HuH-7.5 (cell line): ENCODE results near the gene SIGMAR1.

Source experiments
- DNase-seq: peaks from one replicate; pipeline ENCODE4 v3.0.0; 2011; ENCODE audit warnings: low spot score

Gene SIGMAR1

GRCh38 chr9:34603610-34604231, 33.9 kb downstream of the SIGMAR1 start:
- DNase-seq: peak; percentile 73

GRCh38 chr9:34601937-34602573, 35.5 kb downstream of the SIGMAR1 start:
- no peak for DNase-seq

GRCh38 chr9:34600908-34601307, 36.7 kb downstream of the SIGMAR1 start:
- no peak for DNase-seq

GRCh38 chr9:34599546-34599945, 38.0 kb downstream of the SIGMAR1 start:
- no peak for DNase-seq

GRCh38 chr9:34594177-34594576, 43.4 kb downstream of the SIGMAR1 start:
- DNase-seq: no peak

DNA sequence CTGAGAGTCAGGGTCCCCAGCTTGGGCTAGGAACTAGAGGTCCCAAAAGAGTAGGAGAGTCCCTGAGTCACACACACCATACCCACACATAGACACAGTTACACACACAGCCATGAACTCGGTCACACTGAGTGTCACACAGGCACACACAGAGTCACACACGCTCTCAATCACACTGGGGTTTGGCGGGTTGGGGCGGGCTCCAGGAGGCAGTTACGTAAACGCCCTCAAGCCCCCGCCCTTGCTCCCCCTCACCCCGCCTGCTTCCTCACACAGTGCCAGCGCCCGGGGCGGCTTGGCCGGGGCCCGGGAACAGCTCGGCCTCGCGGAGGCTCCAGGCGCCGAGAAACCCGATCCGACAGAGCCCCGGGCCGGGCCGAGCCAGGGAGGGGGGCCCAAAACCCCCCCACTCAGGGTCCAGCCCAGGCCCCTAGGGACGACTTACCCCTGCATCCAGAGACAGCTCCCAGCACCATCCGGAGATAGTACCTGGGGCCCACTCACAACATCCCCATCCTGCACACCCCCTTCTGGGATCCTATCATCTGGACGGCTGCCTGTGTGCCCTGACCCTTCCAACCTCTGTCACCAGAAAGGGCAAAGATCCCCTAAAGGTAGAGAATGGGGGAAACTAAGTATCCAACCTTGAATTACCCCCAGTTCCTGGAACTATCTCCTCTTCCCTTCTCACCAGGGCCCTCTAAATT, 44.5 kb downstream of the SIGMAR1 start:
- DNase-seq: no peak

DNA sequence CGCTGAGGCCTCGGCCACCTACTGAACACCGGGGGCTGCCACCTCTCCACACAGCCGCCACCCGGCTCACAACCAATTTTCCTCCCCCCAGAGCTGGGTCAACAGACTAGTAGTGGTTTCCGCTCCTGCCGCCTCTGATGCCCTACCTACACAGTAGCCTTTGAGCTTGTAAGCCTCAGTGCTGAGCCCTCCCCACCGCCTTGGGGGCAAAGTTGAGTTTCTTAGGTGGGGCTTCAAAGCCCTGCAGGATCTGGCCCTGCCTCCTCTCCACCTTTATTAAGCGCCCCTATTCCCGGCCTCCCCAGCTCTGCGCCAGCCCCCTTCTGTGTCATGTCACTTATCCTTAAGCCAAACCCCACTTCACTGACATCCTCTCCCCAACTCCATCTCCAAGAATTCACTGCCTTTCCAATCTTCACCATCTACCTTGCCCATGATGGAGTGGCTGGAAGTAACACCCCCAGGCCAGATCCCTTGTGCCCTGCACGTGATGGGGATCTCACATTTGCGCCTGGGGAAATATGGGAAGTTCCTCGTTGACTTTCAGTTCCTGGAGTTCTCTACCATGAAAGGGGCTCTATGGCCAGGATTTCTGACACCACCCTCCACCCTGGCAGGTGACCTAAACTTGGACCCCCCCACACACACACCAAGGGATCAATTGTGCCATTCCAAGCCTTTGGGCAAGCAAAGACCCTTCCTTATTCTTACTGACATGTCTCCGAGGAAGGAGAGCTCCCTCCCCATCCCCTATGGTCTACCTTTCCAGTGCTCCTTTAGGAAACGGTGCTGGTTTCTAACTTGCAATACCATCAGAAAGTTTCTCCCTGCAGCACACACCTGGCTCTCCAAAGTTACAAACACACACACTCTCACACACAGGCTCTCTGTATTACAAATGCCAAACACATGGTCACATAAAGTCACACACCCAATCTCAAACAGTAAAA, 45.4 kb downstream of the SIGMAR1 start:
- no peak for DNase-seq

DNA sequence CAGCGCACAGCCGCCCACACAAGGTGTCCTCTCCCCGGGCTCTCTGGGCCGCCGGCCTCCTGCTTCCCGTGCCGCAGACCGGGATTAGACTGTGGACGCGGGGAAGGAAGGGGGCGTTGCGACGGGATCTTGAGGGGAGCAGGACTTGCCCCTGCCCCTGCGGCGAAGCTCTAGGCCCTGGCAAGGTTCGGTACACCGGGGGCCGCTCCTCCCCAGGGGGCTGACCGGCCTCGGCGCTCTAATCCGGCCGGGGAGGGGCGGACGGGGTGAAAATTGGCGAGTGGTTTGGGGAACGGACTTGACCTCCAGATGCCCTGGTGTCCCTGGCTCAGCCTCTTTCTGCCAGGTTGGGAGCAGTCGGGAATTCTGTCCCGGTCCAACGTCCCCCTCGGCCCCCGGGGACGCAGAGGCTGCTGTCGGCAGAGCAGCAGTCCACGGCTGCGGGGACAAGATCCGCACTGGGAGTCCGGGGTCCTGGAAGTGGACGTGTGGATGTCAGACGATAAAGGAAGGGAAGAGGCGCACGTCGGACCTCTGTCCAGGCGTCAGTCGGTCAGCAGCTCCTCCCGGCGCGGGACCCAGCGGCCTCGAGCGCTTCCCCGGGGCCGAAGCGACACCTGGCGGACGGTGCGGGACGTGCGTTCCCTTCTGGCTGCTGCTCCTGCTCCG, 46.2 kb downstream of the SIGMAR1 start:
- peak; percentile 93 for DNase-seq

DNA sequence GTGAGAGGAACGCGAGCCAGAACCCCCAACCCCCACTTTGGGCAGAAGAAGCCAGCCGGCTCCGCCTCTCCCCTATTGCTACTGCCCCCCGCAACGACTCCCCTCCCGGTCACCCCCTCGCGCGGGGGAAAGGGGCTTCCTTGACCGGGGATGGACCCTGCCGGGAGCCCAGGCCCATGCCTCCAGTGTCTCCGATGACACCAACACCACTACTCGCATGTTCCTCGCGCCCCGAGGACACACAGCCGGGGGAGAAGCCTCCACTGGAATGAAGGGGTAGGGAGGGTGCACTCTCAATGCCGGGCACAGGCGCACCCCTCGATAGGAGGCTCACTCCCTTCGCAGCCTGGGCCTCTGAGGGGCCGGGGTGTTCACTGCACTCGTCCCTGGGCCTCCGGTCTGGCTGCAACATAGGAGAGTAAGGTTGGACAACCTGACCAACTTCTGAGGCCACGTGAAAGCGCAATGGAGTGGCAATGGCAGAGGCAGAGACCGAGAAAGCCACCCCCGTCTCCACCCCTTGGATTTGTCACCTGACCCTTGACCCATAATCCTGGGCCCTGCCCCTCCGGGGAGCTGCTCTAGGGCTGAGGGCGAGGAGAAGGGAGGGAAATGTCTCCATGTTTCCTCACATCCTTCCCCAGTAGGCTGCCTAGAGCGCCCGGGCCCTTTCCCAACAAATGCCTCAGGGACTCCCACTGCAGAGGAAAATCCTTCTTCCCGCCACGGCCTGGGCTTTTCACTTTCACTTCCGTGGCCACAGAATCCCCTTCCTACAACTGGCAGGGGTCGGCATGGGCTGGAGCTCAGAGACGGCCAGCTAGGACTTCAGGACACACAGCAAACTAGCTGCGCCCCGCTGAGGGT, 47.0 kb downstream of the SIGMAR1 start:
- no peak for DNase-seq

- DNase-seq: no peak
Observed at GRCh38 chr9:34589636-34590380, 47.8 kb downstream of the SIGMAR1 start, which contains the start of gene CNTFR. TSS of gene CNTFR (minus strand) at chr9:34589724. CDS start at chr9:34568981, 20,743 bp downstream.

DNA sequence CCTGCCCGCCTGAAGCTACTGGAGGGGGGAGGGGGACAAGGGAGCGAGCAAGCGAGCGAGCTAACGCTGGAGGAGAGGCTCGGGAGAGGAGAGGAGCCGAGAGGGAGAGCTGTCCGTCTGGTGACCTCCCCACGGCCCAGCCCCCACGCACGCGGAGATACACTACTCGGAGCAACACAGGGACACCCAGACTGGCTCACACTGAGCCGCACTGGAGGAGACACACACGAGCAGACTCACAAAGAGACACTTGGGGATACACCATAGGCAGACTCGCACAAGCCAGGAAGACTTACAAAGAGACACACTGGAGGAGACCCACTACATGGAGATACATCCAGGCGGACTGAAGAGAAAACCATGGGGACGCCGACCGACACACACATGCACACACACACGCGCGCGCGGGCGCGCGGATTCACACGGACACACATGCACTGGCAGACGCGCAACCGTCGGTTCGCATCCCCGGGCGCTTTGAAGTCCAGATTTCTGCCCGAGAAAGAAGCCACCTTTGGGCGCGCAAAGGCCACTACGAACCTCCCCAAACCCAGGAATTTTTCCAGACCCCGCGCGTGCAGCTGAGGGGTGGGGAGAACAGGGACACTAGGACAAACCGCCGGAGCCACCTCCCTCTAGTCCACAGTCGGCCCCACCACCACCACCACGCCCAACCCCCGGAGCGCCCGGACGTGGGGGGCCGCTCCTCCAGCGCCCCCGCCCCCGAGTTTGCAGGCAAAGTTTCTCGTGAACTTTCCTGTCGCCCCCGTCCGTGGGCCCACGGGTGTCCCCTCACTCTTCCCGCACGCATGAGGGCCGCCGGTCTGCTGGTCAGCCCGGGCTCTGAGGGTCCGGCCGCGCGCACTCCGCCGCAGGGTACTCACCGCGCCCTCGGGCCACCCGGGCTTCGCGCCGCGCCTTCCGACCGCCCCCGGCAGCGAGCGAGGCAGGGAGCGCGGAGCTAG, 48.6 kb downstream of the SIGMAR1 start:
- DNase-seq: no peak

DNA sequence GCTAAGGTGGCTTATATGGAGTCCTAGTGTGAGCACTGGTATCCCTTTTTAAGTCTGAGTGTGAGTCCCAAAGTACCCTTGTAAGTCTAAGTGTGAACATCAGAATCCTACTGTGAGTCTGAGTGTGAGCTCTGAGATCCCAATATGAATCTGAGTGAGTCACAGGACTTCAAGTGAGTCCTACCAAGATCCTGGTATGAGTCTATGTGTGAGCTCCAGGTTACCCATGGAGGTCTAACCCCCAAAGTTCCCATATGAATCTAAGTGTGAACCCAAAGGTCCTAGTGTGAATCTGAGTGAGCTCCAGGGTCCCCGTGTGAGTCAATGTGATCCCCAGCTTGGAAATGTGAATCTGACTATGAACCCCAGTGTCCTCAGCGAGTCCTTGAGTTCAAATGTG, 50.3 kb downstream of the SIGMAR1 start:
- no peak for DNase-seq

DNA sequence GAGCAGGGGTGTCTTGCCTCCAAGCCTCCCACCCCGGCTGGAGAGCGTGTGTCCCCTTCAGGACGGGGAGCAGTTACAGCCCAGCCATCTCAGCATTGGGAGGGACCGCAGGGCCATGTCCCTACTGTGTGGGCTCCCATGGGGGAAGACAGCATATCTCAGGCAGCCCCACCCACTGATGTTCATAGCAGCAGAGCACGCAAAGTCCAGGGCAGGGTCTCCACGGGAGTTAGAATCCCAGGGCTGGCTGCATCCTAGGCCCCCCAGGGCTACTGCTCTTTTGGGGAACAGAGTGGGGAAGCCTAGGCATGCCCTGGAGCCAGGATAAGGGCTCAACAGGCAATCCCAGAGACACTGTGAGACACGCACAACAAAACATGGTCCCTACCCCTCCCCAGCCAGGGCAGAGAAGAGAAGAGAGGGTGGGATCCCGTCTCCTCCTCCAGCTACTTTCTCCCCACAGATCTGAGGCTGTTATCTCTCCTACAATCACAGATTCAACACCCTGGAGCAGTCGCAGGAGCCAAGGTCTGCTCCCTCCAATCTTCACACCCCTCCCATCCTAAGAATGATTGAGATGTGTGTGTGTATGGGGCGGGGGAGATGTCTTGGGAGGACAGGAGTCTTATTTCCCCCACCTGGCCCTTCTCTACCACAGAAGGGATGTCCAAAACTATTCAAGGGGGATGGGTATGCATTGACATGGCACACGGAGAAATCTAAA, 51.5 kb downstream of the SIGMAR1 start:
- DNase-seq: no peak

- no peak for DNase-seq
Observed at GRCh38 chr9:34584970-34585369, 52.6 kb downstream of the SIGMAR1 start.
